Measurements from ENCODE around the gene MYO1G. TPM values are rescaled to one million over a fixed set of nuclear protein-coding genes. Genes with fewer than 3 reads are reported as not detected.

The MYO1G gene
- total and polyA plus RNA-seq, 3 experiments from 2014 or later = 182 to 374 (median 363) TPM

- peak; percentile 40 to 76 (median 41) for DNase-seq
- ChIA-PET POLR2A (interaction anchor here (0.8 to 2.2 kb wide), 8 partner anchors 26 to 138 kb away, joined by 3 to 12 read pairs (median 4); partner anchors contain the start of genes CCM2 and TBRG4), CTCF (interaction anchor here (0.6 to 8.3 kb wide), 34 partner anchors 8 to 224 kb away, joined by 3 to 117 read pairs (median 5); partner anchors contain the start of genes CCM2 and TBRG4)
- H3K36me3 Mint-ChIP-seq = peaks cover 0 to 88% (median under 1%) of the 10 kb centered on the region in 3 donors
- H3K27me3 Mint-ChIP-seq = no peaks in the 10 kb centered on the region
- H3K9me3 ChIP-seq (ENCODE audit: low read length) = no peaks in the 10 kb centered on the region
- H3K4me1 Mint-ChIP-seq = peaks cover 28 to 64% (median 30%) of the 10 kb centered on the region in 3 donors
- H3K27me3 ChIP-seq (ENCODE audit: insufficient read depth, low read length, poor library complexity, severe bottlenecking) = no peaks in the 10 kb centered on the region
- peak overlapping the region; percentile 29 to 96 (median 63) for H3K27ac Mint-ChIP-seq
- H3K36me3 ChIP-seq (ENCODE audit: insufficient read depth, low read length) = peaks cover 48% of the 10 kb centered on the region
- no peaks in the 10 kb centered on the region for H3K9me3 Mint-ChIP-seq
- peak overlapping the region in 2 of 7 donors; percentile 50 to 56 for H3K4me3 Mint-ChIP-seq
- H3K4me3 ChIP-seq (ENCODE audit: low read length) = no peak overlapping the region
- H3K4me1 ChIP-seq (ENCODE audit: insufficient read depth, low read length) = peaks cover 54% of the 10 kb centered on the region
- H3K27ac ChIP-seq (ENCODE audit: low read depth, low read length) = peak overlapping the region; percentile 1
Observed at GRCh38 chr7:44973610-44974401, 5.0 kb downstream of the MYO1G start.

DNA sequence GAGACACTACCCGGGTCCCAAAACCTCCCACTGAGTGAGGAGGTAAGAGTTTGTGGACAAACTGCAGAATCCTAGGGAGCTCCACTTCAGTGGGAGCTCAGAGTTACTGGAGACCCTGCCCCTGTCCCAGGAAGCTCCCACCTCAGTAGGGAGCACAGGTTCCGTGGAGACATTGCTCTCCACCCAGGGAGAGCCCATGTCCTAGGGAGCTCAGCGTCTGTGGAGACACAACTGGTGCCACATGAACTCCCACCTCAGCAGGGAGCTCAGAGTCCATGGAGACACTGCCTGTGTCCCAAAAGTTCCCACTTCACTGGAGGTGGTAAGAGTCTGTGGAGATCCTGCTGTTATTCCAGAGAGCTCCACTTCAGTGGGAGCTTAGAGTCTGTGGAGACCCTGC, 6.3 kb downstream of the MYO1G start:
- Histone ChIP-seq H3K4me1 (ENCODE audit: insufficient read depth, low read length) (peaks cover 46% of the 10 kb centered on the region), H3K4me3 (ENCODE audit: low read length) (no peak overlapping the region), H3K27ac (ENCODE audit: low read depth, low read length) (no peak overlapping the region), H3K9me3 (ENCODE audit: low read length) (no peaks in the 10 kb centered on the region), H3K36me3 (ENCODE audit: insufficient read depth, low read length) (peaks cover 50% of the 10 kb centered on the region), H3K27me3 (ENCODE audit: insufficient read depth, low read length, poor library complexity, severe bottlenecking) (no peaks in the 10 kb centered on the region)
- CTCF ChIA-PET = interaction anchor here (1.1 to 8.3 kb wide), 15 partner anchors 8 to 163 kb away, joined by 3 to 117 read pairs (median 14); partner anchors contain the start of genes CCM2 and TBRG4
- POLR2A ChIA-PET = interaction anchor here (0.5 to 2.2 kb wide), 6 partner anchors 12 to 139 kb away, joined by 3 to 12 read pairs (median 4); partner anchors contain the start of genes CCM2 and TBRG4
- no peak for DNase-seq
- H3K4me1 Mint-ChIP-seq = peaks cover 26 to 58% (median 27%) of the 10 kb centered on the region in 3 donors
- peaks cover 3 to 91% (median 4%) of the 10 kb centered on the region in 3 donors for H3K36me3 Mint-ChIP-seq
- peak overlapping the region in 1 of 7 donors; percentile 48 for H3K4me3 Mint-ChIP-seq
- H3K9me3 Mint-ChIP-seq = no peaks in the 10 kb centered on the region
- no peaks in the 10 kb centered on the region for H3K27me3 Mint-ChIP-seq
- H3K27ac Mint-ChIP-seq = peak overlapping the region in 5 of 8 donors; percentile 23 to 93 (median 38)

- H3K4me1 Mint-ChIP-seq = peaks cover 23 to 53% (median 23%) of the 10 kb centered on the region in 3 donors
Observed at GRCh38 chr7:44971902-44972441, 6.8 kb downstream of the MYO1G start.

GRCh38 chr7:44971188-44971901, 7.5 kb downstream of the MYO1G start:
- H3K9me3 Mint-ChIP-seq = no peaks in the 10 kb centered on the region
- H3K4me1 Mint-ChIP-seq = peaks cover 16 to 47% (median 18%) of the 10 kb centered on the region in 3 donors
- CTCF ChIA-PET = interaction anchor here (1.8 to 5.1 kb wide), 2 partner anchors 56 to 165 kb away, joined by 4 to 51 read pairs; no protein-coding TSS in a partner anchor
- H3K36me3 Mint-ChIP-seq = peaks cover 4 to 95% (median 4%) of the 10 kb centered on the region in 3 donors
- no peak for DNase-seq
- H3K27me3 Mint-ChIP-seq = no peaks in the 10 kb centered on the region
- Histone ChIP-seq H3K4me3 (ENCODE audit: low read length) (no peak overlapping the region), H3K9me3 (ENCODE audit: low read length) (no peaks in the 10 kb centered on the region), H3K4me1 (ENCODE audit: insufficient read depth, low read length) (peaks cover 35% of the 10 kb centered on the region), H3K36me3 (ENCODE audit: insufficient read depth, low read length) (peaks cover 57% of the 10 kb centered on the region), H3K27me3 (ENCODE audit: insufficient read depth, low read length, poor library complexity, severe bottlenecking) (no peaks in the 10 kb centered on the region), H3K27ac (ENCODE audit: low read depth, low read length) (no peak overlapping the region)
- peak overlapping the region in 3 of 8 donors; percentile 24 to 81 (median 61) for H3K27ac Mint-ChIP-seq
- POLR2A ChIA-PET = no interaction called here
- no peak overlapping the region for H3K4me3 Mint-ChIP-seq

More at GRCh38 chr7:44971902-44972441, 6.8 kb downstream of the MYO1G start:
- POLR2A ChIA-PET = interaction anchor here (0.7 to 0.8 kb wide), 2 partner anchors 11 to 27 kb away, joined by 3 read pairs; no protein-coding TSS in a partner anchor
- Mint-ChIP-seq H3K27ac (peak overlapping the region in 5 of 8 donors; percentile 24 to 93 (median 79)), H3K36me3 (peaks cover 3 to 96% (median 4%) of the 10 kb centered on the region in 3 donors), H3K27me3 (no peaks in the 10 kb centered on the region), H3K9me3 (no peaks in the 10 kb centered on the region), H3K4me3 (no peak overlapping the region)
- Histone ChIP-seq H3K27me3 (ENCODE audit: insufficient read depth, low read length, poor library complexity, severe bottlenecking) (no peaks in the 10 kb centered on the region), H3K36me3 (ENCODE audit: insufficient read depth, low read length) (peaks cover 56% of the 10 kb centered on the region), H3K4me1 (ENCODE audit: insufficient read depth, low read length) (peaks cover 42% of the 10 kb centered on the region), H3K4me3 (ENCODE audit: low read length) (no peak overlapping the region), H3K27ac (ENCODE audit: low read depth, low read length) (no peak overlapping the region), H3K9me3 (ENCODE audit: low read length) (no peaks in the 10 kb centered on the region)
- CTCF ChIA-PET = interaction anchor here (2.3 to 8.3 kb wide), 8 partner anchors 7 to 164 kb away, joined by 12 to 117 read pairs (median 21); partner anchors contain the start of genes CCM2 and TBRG4
- DNase-seq = no peak

DNA sequence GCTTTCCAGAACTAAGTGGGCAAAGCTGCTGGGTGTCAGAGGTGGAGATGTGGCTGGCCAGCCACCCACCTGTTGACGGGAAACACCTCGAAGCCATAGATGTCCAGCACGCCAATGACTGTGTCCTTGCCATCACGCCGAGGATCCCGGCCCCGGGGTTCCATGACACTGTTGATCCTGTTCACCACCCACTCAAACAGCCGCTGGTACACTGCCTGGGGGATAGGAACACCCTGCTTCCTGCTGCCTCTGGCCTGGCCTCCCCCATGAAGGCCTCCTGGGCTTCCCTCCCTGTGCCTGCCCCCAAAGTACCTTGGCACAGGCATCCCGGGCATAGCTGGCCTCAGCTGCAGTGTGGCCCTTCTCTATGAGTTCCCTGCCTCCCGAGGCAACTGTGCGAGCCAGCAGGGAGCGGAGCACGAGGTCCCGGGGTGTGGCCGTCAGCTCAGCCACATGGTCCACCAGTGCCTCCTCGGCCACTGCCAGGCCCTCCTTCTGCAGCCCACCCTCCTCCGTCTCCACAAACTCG, 8.2 kb downstream of the MYO1G start:
- Mint-ChIP-seq H3K4me1 (peaks cover 13 to 40% (median 13%) of the 10 kb centered on the region in 3 donors), H3K9me3 (no peaks in the 10 kb centered on the region), H3K27ac (peak overlapping the region in 1 of 8 donors; percentile 61), H3K27me3 (no peaks in the 10 kb centered on the region), H3K36me3 (peaks cover 4 to 96% (median 5%) of the 10 kb centered on the region in 3 donors), H3K4me3 (no peak overlapping the region)
- Histone ChIP-seq H3K9me3 (ENCODE audit: low read length) (no peaks in the 10 kb centered on the region), H3K27ac (ENCODE audit: low read depth, low read length) (no peak overlapping the region), H3K4me3 (ENCODE audit: low read length) (no peak overlapping the region), H3K4me1 (ENCODE audit: insufficient read depth, low read length) (peaks cover 28% of the 10 kb centered on the region), H3K27me3 (ENCODE audit: insufficient read depth, low read length, poor library complexity, severe bottlenecking) (no peaks in the 10 kb centered on the region), H3K36me3 (ENCODE audit: insufficient read depth, low read length) (peaks cover 50% of the 10 kb centered on the region)
- ChIA-PET POLR2A (interaction anchor here (0.5 to 0.6 kb wide), 2 partner anchors 54 to 315 kb away, joined by 4 to 7 read pairs; no protein-coding TSS in a partner anchor), CTCF (interaction anchor here (0.6 to 1.8 kb wide), 2 partner anchors 114 to 166 kb away, joined by 4 read pairs; no protein-coding TSS in a partner anchor)
- no peak for DNase-seq

GRCh38 chr7:44969701-44970522, 8.9 kb downstream of the MYO1G start:
- H3K27ac Mint-ChIP-seq = peak overlapping the region in 3 of 8 donors; percentile 41 to 60 (median 43)
- H3K36me3 ChIP-seq (ENCODE audit: insufficient read depth, low read length) = peaks cover 44% of the 10 kb centered on the region
- ChIA-PET POLR2A (interaction anchor here (0.5 to 0.6 kb wide), 2 partner anchors 55 to 315 kb away, joined by 4 to 7 read pairs; no protein-coding TSS in a partner anchor), CTCF (interaction anchor here (0.6 to 1.8 kb wide), 2 partner anchors 113 to 167 kb away, joined by 4 read pairs; no protein-coding TSS in a partner anchor)
- no peaks in the 10 kb centered on the region for H3K9me3 ChIP-seq (ENCODE audit: low read length)
- no peaks in the 10 kb centered on the region for H3K27me3 ChIP-seq (ENCODE audit: insufficient read depth, low read length, poor library complexity, severe bottlenecking)
- H3K4me3 ChIP-seq (ENCODE audit: low read length) = no peak overlapping the region
- peaks cover 4 to 96% (median 5%) of the 10 kb centered on the region in 3 donors for H3K36me3 Mint-ChIP-seq
- H3K4me1 Mint-ChIP-seq = peaks cover 9 to 34% (median 13%) of the 10 kb centered on the region in 3 donors
- no peaks in the 10 kb centered on the region for H3K9me3 Mint-ChIP-seq
- DNase-seq = no peak
- no peak overlapping the region for H3K4me3 Mint-ChIP-seq
- no peaks in the 10 kb centered on the region for H3K27me3 Mint-ChIP-seq
- no peak overlapping the region for H3K27ac ChIP-seq (ENCODE audit: low read depth, low read length)
- peaks cover 21% of the 10 kb centered on the region for H3K4me1 ChIP-seq (ENCODE audit: insufficient read depth, low read length)
